Adipocyte (in vitro differentiated cells): ENCODE measurements around the gene GCNT2.
A peak's percentile ranks its signal among the peaks of the same experiment; 100 is the strongest.
"Not testable (repeated sequence)": the region's sequence is repeated elsewhere in the genome, so short reads cannot be mapped to it uniquely, and the experiment has no call there.

Experiments used
- DNase-seq: peaks from one replicate; pipeline ENCODE4 v3.0.0-alpha.2; 2015; ENCODE audit warnings: low read depth
- H3K27me3 ChIP-seq: replicated peaks from 2 replicates; pipeline ENCODE4 v1.7.0; 2013; ENCODE audit warnings: mild to moderate bottlenecking, low read length, moderate library complexity; ENCODE audit not compliant: control insufficient read depth, insufficient read depth
- H3K36me3 ChIP-seq: 2 replicates; pipeline ENCODE4 v1.7.0; 2013; ENCODE audit warnings: low read length, mild to moderate bottlenecking, moderate library complexity; ENCODE audit not compliant: control insufficient read depth, insufficient read depth, severe bottlenecking
- H3K4me1 ChIP-seq: 2 replicates; pipeline ENCODE4 v1.7.0; 2013; ENCODE audit warnings: mild to moderate bottlenecking, low read length, moderate library complexity; ENCODE audit not compliant: control insufficient read depth, insufficient read depth
- H3K4me3 ChIP-seq: 2 replicates; pipeline ENCODE4 v1.7.0; 2013; ENCODE audit warnings: mild to moderate bottlenecking, low read length, moderate library complexity
- H3K9ac ChIP-seq: 2 replicates; pipeline ENCODE4 v1.7.0; 2013; ENCODE audit warnings: mild to moderate bottlenecking, low read length, moderate library complexity
- H3K9me3 ChIP-seq: 2 replicates; pipeline ENCODE4 v1.7.0; 2013; ENCODE audit warnings: mild to moderate bottlenecking, low read length, moderate library complexity; ENCODE audit not compliant: control insufficient read depth

Gene GCNT2

GRCh38 chr6:10487668-10488327 lies 33.4 kb upstream of the GCNT2 start:
- DNase-seq = no peak
- H3K27me3 ChIP-seq = peaks cover 3% of the 10 kb centered on the region
- no peaks in the 10 kb centered on the region for H3K36me3 ChIP-seq
- H3K9ac ChIP-seq = no peak overlapping the region
- no peaks in the 10 kb centered on the region for H3K4me1 ChIP-seq
- H3K4me3 ChIP-seq = no peak overlapping the region
- H3K9me3 ChIP-seq = no peaks in the 10 kb centered on the region

GRCh38 chr6:10491463-10491862 lies 29.7 kb upstream of the GCNT2 start:
- no peak overlapping the region for H3K4me3 ChIP-seq
- H3K4me1 ChIP-seq = no peaks in the 10 kb centered on the region
- no peaks in the 10 kb centered on the region for H3K9me3 ChIP-seq
- H3K36me3 ChIP-seq = no peaks in the 10 kb centered on the region
- H3K9ac ChIP-seq = no peak overlapping the region
- DNase-seq = no peak
- H3K27me3 ChIP-seq = peaks cover 3% of the 10 kb centered on the region

DNA sequence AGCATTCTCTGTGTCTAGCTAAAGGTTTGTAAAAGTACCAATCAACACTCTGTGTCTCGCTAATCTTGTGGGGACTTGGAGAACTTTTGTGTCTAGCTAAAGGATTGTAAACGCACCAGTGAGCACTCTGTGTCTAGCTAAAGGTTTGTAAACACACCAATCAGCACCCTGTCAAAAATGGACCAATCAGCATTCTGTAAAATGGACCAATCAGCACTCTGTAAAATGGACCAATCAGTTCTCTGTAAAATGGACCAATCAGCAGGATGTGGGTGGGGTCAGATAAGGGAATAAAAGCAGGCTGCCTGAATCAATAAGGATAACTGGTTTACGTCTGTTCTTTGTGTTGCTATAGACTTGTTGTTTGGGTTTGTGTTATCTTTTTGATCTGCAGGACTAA lies 29.2 kb upstream of the GCNT2 start:
- not testable (repeated sequence) for H3K4me1 ChIP-seq, H3K9me3 ChIP-seq, H3K36me3 ChIP-seq, DNase-seq, H3K27me3 ChIP-seq, H3K9ac ChIP-seq, H3K4me3 ChIP-seq

GRCh38 chr6:10495029-10495428 lies 26.1 kb upstream of the GCNT2 start:
- H3K36me3 ChIP-seq = no peaks in the 10 kb centered on the region
- no peak for DNase-seq
- no peaks in the 10 kb centered on the region for H3K4me1 ChIP-seq
- H3K9me3 ChIP-seq = no peaks in the 10 kb centered on the region
- H3K27me3 ChIP-seq = no peaks in the 10 kb centered on the region
- H3K4me3 ChIP-seq = no peak overlapping the region
- no peak overlapping the region for H3K9ac ChIP-seq

- no peak for DNase-seq
- no peaks in the 10 kb centered on the region for H3K4me1 ChIP-seq
- no peak overlapping the region for H3K4me3 ChIP-seq
- no peak overlapping the region for H3K9ac ChIP-seq
- no peaks in the 10 kb centered on the region for H3K9me3 ChIP-seq
- H3K27me3 ChIP-seq = peaks cover 3% of the 10 kb centered on the region
- H3K36me3 ChIP-seq = no peaks in the 10 kb centered on the region
Observed at GRCh38 chr6:10505529-10505928, 15.6 kb upstream of the GCNT2 start.

DNA sequence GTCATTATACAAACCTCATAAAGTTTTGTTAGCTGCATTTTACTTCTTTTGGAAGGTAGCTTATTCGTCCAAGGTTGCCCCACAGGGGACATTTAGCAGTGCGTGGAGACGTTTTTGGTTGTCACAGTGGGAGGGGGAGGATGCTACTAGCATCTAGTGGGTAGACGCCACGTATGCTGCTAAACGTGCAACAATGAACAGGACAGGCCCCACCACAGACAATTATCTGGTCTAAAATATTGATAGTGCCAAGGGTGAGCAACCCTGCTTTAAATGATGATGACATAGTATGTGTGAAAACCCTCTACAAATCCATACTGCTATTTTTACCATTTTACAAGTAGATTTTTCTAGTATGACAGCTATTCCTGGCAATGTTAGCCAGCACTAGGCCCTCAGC lies 13.9 kb upstream of the GCNT2 start:
- DNase-seq = no peak
- H3K4me3 ChIP-seq = no peak overlapping the region
- no peaks in the 10 kb centered on the region for H3K27me3 ChIP-seq
- no peaks in the 10 kb centered on the region for H3K36me3 ChIP-seq
- H3K9ac ChIP-seq = no peak overlapping the region
- no peaks in the 10 kb centered on the region for H3K4me1 ChIP-seq
- H3K9me3 ChIP-seq = no peaks in the 10 kb centered on the region

- Histone ChIP-seq H3K9ac (no peak overlapping the region), H3K4me1 (no peaks in the 10 kb centered on the region), H3K4me3 (no peak overlapping the region), H3K9me3 (no peaks in the 10 kb centered on the region), H3K27me3 (no peaks in the 10 kb centered on the region), H3K36me3 (no peaks in the 10 kb centered on the region)
- no peak for DNase-seq
Observed at GRCh38 chr6:10507715-10508114, 13.4 kb upstream of the GCNT2 start.

DNA sequence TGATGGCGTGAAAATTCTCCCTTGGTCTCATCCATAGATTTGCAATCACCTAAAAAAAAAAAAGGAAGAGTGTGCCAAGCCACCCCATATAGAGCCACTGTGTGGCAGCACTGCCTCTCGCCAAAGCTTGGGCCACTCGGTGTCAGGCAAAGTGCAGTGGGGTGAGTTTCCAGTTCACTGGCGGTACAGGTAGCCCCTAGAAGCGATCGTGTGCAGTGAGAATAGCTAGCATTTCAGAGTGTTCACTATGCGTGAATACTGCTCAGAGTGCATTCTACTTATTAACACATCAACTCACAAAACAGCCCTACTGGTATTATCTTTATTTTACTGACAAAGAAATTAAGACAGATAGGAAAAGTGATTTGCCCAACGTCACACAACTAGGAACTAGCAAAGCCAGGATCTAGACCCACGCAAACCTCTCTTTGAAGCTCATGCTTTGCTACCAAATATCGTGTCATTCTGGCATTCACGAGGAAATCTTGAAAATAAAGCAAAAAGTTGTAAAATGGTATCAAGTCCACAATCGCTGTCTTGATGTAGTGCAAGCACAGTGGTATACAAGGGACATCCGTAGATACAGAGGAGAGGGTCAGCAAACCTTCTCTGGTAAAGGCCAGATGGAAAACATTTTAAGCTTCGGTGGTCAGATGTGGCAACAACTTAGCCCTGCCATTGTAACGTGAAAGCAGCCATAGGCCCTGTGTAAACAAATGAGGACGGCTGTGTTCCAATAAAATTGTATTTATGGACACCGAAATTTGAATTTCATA lies 10.4 kb upstream of the GCNT2 start:
- H3K36me3 ChIP-seq = no peaks in the 10 kb centered on the region
- no peak overlapping the region for H3K9ac ChIP-seq
- H3K4me3 ChIP-seq = no peak overlapping the region
- no peaks in the 10 kb centered on the region for H3K27me3 ChIP-seq
- no peaks in the 10 kb centered on the region for H3K9me3 ChIP-seq
- peak; percentile 61 for DNase-seq
- H3K4me1 ChIP-seq = no peaks in the 10 kb centered on the region

DNA sequence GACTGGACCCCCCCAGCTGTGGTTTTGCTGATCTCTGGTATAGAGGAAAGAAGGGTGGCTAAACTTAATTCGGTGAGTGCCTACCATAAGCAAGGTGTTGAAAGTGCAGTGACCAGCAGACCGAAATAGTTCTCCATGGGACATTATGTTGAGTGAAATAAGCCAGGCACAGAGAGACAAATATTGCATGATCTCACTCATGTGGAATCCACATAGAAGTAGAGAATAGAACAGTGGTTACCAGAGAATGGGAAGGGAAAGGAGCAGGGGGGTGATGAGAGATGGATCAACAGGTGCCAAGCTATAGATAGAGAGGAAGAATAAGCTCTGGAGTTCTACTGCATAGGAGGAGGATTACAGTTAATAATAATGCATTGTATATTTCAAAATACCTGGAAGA lies 9.7 kb upstream of the GCNT2 start:
- Histone ChIP-seq H3K27me3 (no peaks in the 10 kb centered on the region), H3K9me3 (no peaks in the 10 kb centered on the region), H3K4me3 (no peak overlapping the region), H3K36me3 (no peaks in the 10 kb centered on the region), H3K4me1 (no peaks in the 10 kb centered on the region), H3K9ac (no peak overlapping the region)
- DNase-seq = peak; percentile 9

- no peaks in the 10 kb centered on the region for H3K4me1 ChIP-seq
Observed at GRCh38 chr6:10513544-10513943, 7.6 kb upstream of the GCNT2 start.

DNA sequence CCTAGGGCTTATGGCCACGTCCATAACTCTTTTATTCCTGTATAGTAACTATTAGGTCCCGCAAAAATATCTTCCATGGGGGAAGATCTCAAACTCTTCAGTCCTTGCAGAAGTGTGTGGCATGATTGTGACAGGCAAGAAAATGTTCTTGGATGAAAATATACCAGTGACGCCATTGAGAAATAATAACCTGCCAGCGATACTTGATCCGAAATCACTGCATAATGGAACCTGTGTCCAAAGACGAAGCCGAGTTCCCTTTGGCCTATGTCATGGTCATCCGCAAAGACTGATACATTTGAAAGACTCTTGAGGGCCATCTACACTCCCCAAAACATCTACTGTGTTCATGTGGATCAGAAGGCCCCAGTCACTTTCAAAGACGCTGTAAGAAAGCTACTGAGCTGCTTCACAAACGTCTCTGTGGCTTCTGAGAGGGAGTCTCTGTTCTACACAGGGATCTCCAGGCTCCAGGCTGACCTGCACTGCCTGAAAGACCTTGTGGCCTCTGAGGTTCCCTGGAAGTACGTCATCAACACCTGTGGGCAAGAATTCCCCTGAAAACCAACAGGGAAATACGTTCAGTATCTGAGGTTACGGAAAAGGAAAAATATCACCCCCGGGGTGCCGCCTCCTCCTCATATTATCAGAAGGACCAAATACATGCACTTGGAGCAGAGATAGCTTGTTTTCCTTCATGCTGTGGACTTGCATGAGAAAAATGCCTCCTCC lies 6.9 kb upstream of the GCNT2 start:
- no peaks in the 10 kb centered on the region for H3K27me3 ChIP-seq
- DNase-seq = no peak
- H3K4me3 ChIP-seq = no peak overlapping the region
- no peaks in the 10 kb centered on the region for H3K36me3 ChIP-seq
- no peaks in the 10 kb centered on the region for H3K9me3 ChIP-seq
- H3K9ac ChIP-seq = no peak overlapping the region
- H3K4me1 ChIP-seq = no peaks in the 10 kb centered on the region

More at GRCh38 chr6:10513544-10513943, 7.6 kb upstream of the GCNT2 start:
- no peak for DNase-seq
- Histone ChIP-seq H3K27me3 (no peaks in the 10 kb centered on the region), H3K9me3 (no peaks in the 10 kb centered on the region), H3K4me3 (no peak overlapping the region), H3K36me3 (no peaks in the 10 kb centered on the region), H3K9ac (no peak overlapping the region)
